ELF-1 (cell line): ENCODE data around the gene PPP1R15B.

Source experiments
- DNase-seq: peaks from one replicate; pipeline ENCODE4 v3.0.0-alpha.2; 2016; ENCODE audit warnings: low read depth, low spot score

Gene PPP1R15B

DNA sequence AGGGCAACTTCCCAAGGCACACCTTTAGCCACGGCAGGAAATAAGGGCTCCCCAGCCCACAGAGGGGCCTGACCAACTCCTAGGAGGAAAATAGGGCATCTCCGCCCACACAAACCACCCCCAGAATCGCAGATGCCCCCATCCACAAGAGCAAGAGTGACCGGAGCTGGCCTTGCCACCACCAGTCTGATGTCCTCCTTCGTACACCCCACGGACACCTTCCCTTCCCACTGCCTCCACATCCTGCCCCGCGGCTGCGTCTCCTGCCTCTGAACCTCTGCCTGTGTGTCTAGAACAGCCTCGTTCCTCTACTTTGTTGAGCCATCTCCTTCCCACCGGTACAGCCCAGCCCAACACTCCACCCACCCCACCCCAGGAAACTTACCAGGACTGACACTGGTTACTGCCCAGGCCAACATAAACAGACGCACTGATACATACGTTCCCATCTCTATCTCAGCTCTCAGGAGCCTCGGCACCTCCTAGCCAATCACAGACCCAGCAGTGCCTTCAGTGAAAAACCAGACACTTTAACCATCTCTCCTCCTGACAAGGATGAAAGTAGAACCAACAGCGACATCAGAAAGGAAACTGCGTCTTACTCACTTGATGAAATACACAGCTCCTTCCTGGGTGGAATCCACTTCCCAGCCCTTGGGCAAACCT, 44.3 kb downstream of the PPP1R15B start:
- DNase-seq, result no peak

DNA sequence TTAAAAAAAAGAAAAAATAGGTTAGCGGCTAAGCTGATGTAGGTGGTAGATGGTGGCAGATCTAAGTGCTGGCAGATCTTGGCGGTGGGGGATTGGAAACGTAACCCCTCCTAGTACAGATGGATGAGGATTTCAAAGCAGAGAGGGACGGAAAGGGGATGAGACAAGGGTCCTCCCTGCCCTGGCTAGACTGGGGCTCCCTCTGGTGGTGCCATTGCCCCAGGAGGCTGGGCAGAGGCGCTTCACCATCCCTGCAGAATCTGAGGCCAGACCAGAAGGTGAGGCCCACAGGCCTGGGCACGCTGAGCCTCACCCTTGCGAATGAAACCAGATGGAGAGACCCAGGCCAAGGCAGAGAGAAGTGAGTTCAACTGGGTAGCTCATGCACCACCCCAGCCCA, 44.9 kb downstream of the PPP1R15B start:
- DNase-seq, result peak; percentile 61

DNA sequence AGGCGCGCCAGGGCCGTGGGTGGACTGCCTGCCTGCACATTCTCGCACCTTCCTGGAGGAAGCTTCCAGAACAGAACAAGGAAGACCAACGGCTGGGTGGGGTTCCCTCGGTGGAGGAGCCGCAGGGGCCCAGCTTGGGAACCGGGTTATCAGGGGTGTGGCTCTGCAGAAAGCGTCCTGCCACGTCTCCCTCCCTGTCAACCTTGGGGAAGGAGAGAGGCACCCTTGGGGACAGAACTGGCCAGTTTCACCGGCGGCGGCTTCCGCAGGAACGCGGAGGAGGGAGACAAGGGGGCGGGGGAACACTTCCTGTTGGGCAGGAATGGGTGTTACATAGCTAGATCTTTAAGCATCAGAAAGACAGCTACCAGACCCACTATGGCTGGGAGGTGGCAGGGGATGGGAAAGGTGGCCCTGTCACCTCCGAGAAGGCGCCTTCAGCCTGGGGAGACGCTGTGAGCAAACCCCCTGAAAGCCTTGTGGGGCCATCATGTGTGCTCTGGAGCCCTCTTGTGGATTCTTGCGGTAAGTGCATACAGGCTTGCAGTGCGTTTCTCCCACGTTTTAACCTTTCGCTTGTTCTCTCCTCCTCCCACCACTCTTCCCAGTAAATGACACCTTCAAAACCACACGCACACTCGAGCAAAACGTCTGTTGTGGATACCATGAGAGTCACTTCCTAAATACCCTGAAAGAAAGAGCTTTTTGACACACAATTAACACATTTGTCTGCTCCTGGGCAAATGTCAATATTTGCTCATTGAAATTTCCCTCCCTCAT, 48.1 kb downstream of the PPP1R15B start:
- DNase-seq, result peak; percentile 87

DNA sequence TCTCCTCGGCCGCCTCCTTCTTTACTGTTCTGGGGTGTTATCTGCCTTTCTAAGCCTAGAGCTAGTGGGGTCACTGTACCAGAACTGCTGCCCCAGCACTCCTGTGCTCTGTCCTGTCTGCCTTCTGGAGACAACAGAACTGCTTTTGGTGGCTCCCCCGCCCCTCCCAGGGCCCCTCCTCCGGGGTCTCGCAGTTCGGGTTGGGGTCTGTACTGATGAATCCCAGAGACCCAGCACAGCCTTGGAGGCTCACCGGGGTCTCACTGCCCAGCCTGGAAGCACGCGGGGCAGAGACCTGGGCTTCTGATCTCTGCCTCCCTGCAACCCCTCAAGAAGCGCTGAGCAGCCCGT, 48.7 kb downstream of the PPP1R15B start:
- DNase-seq, result no peak

DNA sequence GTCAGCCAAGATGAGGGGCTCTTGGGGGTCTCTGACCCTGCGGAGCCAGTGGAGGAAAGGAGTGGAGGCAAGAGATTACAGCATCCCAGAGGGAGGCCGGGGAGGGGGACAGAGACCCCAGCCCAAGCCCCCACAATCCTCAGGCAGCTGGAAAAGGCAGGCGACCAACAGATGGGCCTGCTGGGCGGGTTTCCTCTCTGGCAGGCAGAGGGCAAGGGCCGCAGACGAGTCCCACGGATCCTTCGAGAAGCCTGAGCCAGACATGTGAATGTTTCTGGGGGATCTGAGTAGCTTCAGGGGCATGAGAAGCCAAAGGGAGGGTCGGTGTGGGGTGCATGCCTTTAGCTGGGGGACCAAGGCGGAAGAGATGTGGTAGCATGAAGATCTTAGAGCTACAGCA, 49.8 kb downstream of the PPP1R15B start:
- no peak for DNase-seq

DNA sequence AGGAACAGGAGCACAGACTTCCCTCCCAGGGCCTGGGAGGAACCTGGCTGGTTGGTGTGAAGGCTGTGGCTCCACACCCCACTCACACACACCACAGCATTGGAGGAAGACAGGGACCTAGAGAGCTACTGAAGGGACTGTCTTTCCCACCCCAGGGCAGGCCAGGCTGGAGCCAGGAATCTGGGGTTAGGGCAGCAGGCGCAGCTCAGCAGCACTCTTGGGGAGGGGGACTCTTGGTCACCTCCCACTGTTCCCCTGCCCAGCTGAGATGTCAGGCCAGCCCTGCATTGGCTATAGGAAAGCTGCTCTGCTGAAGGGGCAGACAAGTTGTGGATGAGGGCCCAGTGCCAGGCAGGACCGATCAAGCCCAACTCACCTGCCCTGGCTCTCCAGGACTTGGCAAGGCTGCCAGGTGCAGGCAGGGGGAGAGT, 50.3 kb downstream of the PPP1R15B start:
- no peak for DNase-seq

DNA sequence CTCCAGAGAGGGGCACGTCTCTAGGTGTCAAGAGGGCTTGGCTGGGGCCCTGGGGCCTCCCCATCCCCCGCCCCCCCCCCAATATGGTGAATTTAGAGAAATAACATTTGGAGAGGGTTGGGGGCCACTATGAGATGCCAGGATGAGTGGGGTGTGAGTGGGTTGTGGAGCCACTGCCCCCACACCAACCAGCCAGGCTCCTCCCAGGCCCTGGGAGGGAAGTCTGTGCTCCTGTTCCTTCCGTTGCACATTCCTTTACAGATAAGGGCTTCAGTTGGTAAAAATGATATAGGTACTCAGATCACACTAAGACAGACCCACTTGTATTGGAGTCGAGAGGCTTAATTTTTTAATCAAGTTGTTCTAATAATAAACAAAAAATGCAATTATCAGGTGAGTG, 51.3 kb downstream of the PPP1R15B start:
- DNase-seq, result no peak

DNA sequence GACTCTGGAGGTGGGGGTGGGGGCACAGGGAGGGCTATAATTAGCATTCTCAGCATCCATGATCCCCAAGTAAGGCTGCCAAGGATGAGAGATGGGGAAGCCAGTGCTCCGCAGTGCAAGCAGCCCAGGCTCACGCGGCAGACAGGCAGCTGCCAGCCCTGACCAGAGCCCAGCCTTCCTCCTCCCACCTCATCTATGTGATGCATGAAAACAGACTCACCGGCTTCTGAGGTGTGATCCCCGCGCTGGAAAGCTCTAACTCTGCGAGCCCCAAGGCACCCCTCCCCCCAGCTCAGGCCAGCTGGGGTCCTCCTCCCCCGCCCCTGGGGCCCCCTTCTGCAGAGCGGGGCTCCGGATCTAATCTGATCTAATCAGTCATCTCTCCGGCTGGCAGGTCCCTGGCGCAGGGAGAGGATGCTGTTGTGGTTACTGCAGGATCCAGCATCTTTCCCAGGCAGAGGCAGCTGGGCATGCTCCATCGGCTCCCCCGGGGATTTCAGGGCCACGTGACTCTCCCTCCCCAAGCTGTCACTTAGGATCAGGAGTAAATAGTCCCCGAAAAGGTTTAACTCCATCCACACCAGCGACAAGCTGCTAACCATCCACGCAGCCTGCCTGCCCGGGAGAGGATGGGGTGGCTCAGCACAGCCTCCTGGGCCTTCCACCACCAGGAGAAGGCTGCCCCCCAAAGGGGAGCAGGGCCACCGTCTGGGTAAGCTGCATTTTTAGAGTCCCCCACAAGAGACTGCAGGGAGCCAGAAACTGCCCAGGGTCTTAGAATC, 52.0 kb downstream of the PPP1R15B start, which contains the start of gene PLEKHA6:
PLEKHA6 (minus strand) TSS at position 456 of the 782 bp plus-strand sequence. CDS start 86,202 bp downstream, outside the sequence.
- no peak for DNase-seq

DNA sequence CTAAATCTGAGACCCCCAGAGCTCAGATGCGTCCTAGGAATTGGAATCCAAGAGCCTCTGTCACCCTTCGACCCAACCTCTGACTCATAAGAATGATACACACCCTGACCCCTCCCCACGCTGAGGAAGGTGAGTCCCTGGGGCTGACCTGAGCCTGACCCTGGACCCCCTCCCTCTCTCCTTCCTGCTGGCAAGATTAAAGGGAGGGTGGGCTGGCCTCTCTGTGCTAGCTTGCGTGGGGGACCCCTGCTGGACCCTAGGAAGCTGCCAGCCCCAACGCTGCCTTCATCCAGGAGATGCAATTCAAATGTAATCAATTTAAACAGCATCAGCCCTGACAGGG, 52.5 kb downstream of the PPP1R15B start:
- peak; percentile 34 for DNase-seq

DNA sequence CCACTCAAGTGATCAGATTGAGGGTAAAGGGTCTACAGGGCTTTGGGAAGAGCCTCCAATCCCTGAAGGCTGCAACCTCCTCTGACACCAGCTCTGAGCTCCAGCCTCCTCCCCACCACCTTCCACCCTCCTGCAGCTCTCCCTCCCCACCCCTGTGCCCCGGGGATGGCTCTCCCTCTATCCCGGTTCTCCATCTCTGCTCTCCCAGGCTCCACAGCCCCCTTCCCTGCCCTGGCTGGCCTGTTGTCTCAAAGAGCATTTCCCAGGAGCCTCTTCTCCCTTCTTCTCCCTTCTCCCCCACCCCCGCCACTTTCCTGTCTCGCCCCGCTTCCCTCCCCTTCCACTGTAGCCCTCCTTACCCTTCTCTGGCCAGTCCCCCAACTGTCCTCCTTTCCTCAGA, 53.0 kb downstream of the PPP1R15B start:
- no peak for DNase-seq

DNA sequence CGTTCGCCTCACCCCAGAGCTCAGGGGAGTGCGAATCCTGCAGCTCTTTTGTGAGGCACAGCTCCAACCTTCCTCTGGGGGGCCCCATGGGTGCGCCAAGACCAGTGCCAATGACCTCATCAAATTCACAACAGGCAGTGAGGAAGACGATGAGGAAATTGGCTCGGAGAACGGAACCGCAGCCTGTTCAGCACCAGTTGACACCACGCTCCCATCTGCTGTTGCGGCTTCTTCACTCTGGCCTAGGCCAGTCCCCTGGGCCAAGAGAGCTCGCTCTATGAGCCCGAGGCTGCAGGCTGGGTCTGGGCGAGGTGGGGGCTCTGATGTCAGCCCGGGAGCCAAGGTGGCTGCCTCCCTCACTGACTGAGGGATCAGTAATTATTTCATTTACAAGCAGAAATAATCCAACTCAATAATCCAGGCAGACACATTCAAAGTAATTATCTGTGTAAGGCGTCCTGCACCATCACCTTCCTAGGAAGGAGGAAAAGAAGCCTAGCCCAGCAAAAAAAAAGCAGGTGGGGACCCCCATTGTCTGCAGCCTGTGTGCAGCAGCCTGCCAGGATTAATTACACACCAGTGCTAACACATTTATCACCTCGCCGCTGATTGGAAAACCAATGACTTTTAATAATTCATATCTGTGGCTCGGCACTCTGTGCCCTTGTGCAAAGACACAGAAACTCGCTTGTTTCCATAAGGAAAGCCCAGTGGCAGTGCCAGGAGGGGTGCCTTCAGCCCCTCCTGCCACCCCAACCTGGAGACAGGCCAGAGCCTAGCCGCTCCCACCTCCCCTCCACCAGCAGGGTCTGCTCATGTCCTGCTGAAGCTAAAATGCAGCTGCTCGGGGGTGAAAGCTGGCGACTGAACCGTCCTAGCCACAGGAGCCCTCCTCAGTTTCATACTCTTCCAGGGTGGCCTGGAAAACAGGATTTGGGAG, 53.8 kb downstream of the PPP1R15B start:
- DNase-seq, result no peak

DNA sequence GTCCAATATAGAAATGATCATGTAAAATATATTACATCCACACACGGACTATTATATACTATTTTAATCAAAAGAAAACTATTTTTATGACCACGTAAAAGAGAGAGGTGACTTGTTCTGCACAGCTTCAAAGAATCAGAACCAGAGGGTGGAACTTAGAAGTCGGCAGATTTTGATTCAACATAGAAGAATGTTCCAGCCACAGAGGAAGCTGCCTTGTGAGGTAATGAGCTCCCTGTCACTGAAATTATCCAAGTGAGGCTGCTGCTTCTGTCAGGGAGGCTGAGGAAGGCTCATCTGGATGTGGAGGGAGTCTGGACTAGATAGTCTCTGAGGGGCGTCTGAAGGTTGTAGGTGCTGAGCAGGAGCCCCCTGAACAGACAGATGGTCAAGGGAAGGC, 54.6 kb downstream of the PPP1R15B start:
- DNase-seq, result no peak

DNA sequence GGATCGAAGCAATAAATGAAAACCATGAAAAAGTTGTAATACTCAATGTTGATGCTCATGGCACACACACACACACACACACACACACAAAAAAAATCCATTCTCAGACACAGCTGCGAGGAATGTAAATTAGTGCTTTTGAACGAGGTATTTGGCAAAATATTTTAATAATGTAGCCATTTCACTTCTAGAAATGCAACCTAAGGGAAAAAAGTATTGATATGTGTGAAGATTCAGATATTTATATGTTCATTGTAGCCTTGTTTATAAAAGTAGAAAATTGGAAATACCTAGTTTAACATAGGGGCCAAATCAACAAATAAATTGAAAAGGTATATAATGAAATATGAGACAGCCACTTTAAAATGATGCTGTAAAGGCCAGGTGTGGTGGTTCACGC, 55.7 kb downstream of the PPP1R15B start:
- no peak for DNase-seq

DNA sequence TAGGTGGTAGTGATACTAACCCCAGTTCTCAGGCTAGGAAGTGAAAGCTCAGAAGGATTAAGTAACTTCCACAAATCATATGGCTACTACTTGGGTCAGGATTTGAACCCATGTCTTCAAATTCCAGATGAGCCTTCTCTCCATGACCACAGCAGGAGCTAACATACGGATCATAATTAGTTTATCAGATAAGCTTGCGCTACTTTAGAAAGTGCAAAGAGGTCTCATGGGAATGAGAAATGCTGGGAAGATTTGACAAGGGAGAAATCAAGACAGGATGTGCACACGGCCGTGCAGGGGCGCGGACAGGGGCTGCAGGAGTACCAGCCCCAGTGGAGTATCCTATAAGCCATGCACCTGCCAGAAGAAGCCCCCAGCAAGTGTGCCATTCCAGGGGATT, 57.0 kb downstream of the PPP1R15B start:
- DNase-seq, result no peak
